GM12865 (cell line): ENCODE measurements around the gene RNF34.

Source experiments
- DNase-seq: peaks from one replicate; pipeline ENCODE4 v3.0.0; 2010; ENCODE audit warnings: low read depth
- H3K4me3 ChIP-seq: 2 replicates; pipeline ENCODE4 v1.5.1; 2011; ENCODE audit warnings: mild to moderate bottlenecking, low read depth, low read length, control low read depth
- TF ChIP-seq, protein P1 (sequence below): IDR thresholded peaks from 2 replicates; pipeline ENCODE4 v1.5.1; 2011; ENCODE audit warnings: low read length, control low read depth, low read depth, inconsistent platforms; ENCODE audit not compliant: insufficient read depth; ENCODE audit errors: missing control alignments

Gene RNF34

DNA sequence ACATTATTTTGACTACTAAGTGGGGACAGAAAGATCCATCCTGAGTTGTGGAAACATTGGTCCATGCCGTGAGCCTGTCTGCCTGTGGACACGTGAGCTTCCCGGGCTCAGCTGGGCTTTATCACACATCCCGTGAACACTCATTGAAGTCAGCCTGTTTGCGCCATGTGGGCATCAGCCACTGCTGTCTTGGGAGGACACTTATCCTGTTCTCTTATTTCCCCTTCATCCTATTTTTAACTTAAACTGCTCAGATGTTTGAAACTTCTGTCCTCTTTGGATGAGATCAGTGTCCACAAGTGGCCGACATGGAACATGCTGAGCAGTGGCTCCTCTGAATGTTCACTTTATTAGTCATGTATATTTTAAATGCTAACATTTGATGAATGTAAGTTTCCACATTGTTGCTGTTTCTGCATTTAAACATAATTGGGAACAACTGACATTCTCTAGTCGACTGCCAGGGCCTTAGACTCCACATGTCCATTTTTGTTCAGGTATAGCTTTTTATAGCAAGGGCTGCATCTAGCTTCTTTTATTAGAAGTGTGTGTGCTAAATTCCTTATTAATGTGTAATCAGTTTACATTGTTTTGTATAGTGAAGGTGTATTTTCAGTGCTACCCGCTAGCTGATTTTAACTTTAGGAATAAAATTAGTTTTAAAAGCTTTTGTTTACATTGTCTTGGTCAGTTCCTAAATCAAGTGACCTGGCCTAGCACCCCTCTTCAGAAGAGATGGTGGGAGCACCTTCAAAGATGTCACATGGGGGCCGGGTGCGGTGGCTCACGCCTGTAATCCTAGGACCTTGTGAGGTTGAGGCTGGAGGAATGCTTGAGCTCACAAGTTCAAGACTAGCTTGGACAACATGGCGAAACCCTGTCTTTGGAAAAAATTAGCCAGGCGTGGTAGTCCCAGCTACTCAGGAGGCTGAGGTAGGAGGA, 24.0 kb downstream of the RNF34 start:
- TF ChIP-seq, protein P1, sequence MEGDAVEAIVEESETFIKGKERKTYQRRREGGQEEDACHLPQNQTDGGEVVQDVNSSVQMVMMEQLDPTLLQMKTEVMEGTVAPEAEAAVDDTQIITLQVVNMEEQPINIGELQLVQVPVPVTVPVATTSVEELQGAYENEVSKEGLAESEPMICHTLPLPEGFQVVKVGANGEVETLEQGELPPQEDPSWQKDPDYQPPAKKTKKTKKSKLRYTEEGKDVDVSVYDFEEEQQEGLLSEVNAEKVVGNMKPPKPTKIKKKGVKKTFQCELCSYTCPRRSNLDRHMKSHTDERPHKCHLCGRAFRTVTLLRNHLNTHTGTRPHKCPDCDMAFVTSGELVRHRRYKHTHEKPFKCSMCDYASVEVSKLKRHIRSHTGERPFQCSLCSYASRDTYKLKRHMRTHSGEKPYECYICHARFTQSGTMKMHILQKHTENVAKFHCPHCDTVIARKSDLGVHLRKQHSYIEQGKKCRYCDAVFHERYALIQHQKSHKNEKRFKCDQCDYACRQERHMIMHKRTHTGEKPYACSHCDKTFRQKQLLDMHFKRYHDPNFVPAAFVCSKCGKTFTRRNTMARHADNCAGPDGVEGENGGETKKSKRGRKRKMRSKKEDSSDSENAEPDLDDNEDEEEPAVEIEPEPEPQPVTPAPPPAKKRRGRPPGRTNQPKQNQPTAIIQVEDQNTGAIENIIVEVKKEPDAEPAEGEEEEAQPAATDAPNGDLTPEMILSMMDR = no peak

DNA sequence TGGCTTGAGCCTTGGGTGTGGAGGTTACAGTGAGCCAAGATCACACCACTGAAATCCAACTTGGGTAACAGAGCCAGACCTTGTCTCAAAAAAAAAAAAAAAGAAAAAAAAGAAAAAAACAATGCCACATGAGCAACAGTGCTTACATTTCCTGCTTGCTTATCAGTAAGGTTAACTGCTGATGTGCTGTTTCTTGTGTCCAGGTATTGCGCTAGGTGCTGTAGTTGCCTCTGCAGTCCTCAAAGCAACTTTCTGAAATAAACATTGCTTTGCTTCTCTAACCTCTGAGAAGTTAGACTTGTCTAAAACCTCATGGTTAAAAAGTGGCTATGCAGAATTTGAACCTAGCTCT, 24.7 kb downstream of the RNF34 start:
- TF ChIP-seq, protein P1 = no peak
- peak; percentile 37 for DNase-seq

More for the DNA sequence above, 24.0 kb downstream of the RNF34 start:
- DNase-seq = no peak
- H3K4me3 ChIP-seq = no peak overlapping the region

DNA sequence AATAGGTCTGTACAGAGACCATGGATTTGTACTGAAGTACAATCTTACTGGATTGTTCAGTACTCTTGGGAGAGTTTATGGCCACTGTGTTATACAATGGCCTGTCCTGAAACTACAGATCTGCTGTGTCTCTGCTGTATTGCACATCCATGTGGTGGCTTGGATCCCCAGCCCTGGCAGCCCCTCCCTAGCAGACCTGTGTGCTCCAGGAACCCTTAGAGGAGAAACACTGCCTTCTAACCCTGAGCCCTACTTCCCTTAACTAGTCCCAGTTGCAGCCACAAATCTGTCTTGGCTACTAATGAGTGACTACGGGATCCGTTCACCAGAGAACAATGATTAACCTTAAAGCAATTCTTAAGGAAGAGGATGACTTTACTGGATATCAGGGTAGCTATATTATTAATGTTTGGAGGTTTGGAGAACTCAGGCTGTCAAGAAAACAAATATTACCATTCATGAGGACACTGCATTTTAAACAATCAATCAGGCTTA, 27.7 kb downstream of the RNF34 start:
- H3K4me3 ChIP-seq = no peak overlapping the region
- TF ChIP-seq, protein P1 = no peak
- no peak for DNase-seq

More for the DNA sequence above, 24.7 kb downstream of the RNF34 start:
- H3K4me3 ChIP-seq = no peak overlapping the region

DNA sequence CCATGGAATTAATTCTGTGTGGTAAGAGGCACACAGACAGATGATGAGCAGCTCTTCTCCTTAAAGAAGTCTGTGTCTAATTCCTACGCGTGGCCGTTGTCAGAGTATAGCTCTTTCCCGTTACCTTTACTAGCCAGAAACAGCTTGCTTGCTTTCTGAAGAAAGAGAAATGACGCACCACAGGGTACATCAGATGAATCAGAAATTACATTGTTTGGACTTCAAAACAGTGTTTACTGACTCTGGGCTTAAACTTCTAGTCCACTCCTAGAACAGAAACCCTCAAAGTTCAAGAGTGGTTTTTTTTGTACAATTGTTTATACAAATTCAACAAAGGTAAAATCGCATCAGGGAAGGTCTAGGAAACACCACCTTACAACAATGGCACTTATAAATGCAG, 29.0 kb downstream of the RNF34 start:
- H3K4me3 ChIP-seq = no peak overlapping the region
- no peak for DNase-seq
- TF ChIP-seq, protein P1 = no peak

DNA sequence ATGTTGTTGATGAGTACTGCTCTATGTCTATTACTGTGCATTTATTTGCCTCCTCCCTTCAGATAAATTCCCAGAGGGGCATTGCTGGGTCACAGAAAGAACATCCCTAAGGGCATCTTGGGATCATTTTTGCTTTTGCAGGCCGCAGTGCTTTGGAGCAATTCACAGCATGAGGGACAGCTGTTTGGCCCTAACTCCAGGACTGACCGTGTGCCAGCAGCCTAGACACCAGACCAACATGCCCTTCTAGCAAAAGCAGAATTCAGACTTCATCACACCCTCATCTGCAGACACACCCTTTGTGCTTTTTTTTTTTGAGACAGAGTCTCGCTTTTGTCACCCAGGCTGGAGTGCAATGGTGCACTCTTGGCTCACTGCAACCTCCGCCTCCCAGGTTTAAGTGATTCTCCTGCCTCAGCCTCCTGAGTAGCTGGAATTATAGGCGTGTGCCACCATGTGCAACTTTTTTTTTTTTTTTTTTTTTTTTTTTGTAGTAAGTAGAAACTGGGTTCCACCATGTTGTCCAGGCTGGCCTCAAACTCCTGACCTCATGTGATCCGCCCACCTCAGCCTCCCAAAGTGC, 31.0 kb downstream of the RNF34 start:
- TF ChIP-seq, protein P1 = no peak
- no peak for DNase-seq
- H3K4me3 ChIP-seq = no peak overlapping the region

DNA sequence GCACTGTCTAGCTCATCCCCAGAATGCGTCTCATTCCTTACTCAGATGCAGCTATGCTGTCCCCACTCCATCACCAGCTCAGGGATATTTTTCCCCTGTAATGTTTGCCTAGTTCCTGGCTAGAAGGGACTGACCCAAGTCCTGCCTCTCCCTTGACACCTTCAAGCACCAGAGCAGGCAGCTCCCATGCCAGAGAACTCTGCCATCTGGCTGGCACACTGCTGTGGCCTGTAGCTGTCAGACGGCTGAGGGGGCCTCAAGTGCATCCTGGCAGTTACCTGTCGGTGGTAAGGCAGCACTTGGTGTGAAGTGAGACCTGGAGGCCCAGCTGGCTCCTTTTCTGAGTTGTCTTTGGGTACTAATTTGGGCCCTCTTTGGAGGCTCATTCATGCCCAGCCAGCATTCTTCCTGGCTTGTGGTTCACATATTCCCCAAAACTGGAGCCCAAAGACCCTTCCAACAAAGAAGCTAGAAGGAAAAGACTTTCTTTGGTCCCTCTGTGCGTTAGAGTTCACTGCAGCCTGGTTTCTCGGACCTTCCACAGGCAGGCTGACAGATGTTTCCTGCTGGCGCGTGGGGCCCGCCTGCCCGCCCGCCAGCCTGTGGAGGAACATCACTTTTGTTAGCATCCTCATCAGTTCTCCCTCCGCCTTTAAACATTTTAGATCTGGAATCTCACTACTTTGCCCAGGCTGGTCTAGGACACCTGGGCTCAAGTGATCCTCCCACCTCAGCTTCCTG, 33.0 kb downstream of the RNF34 start:
- TF ChIP-seq, protein P1 = no peak
- no peak overlapping the region for H3K4me3 ChIP-seq

More for the DNA sequence above, 33.0 kb downstream of the RNF34 start:
- DNase-seq = no peak
